NCI-H1930 (cell line): ENCODE results near the gene STAP1.
"Not testable (repeated sequence)": the region's sequence is repeated elsewhere in the genome, so short reads cannot be mapped to it uniquely, and the experiment has no call there.

Source experiments
- DNase-seq, 2 experiments: peaks; one replicate each; lab custom pipeline; 2025; lab: John Stamatoyannopoulos, UW

STAP1 gene

GRCh38 chr4:67616478-67616877, 58.0 kb downstream of the STAP1 start:
- no peak for DNase-seq

GRCh38 chr4:67624939-67625338, 66.4 kb downstream of the STAP1 start:
- DNase-seq, result no peak

GRCh38 chr4:67632492-67632891, 74.0 kb downstream of the STAP1 start:
- DNase-seq, result no peak

- no peak for DNase-seq
Measured at GRCh38 chr4:67634741-67635140, 76.2 kb downstream of the STAP1 start.

- no peak for DNase-seq
Measured at GRCh38 chr4:67635331-67635730, 76.8 kb downstream of the STAP1 start.

DNA sequence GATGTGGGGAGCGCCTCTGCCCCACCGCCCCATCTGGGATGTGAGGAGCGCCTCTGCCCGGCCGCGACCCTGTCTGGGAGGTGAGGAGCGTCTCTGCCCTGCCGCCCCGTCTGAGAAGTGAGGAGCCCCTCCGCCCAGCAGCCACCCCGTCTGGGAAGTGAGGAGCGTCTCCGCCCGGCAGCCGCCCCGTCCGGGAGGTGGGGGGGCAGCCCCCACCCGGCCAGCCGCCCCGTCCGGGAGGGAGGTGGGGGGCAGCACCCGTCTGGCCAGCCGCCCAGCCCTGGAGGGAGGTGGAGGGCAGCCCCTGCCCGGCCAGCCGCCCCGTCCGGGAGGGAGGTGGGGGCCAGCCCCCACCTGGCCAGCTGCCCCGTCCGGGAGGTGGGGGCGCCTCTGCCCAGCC, 78.5 kb downstream of the STAP1 start:
- DNase-seq, result not testable (repeated sequence)

DNA sequence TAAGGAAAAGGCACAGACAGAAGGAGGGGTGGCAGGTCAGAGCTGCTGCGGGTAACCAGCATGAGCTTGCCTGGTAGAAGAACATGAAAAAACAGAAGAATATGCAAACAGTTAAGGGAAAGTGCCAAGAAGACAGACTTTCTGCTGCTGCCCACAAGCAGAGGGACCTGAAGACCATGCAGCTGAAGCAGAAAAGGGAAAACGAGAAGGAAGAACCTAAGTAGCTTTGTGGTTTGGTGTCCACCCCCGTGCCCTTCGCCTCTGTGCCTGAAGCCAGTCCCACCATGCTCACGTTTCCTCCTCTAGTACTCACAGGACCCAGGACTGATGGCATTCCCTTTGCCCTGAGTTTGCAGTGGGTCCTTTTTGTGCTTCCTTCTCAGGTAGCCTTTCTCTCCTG, 79.6 kb downstream of the STAP1 start:
- no peak for DNase-seq

DNA sequence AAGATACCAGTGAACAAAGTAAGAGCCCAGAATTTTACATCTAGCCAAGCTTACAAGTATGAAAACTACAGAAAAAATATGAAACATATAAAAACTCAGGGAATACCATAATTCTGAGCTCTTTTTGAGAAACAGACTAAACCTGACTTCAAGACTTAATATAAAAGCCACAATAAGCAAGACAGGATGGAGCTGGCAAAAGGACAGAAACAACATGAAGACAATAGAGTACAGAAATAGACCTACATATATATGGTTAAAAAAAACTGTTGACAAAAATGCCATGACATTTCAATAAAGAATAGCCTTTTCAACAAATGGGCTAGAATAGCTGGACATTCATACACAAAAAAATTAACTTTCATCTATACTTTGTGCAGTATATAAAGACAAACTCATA, 93.0 kb downstream of the STAP1 start:
- DNase-seq, result no peak
